GM23248 (cell line): ENCODE results near the gene GTF2F2. TPM values are rescaled to one million over a fixed set of nuclear protein-coding genes. Genes with fewer than 3 reads are reported as not detected.

Experiments
- DNase-seq: peaks from one replicate; pipeline ENCODE4 v3.0.0-alpha.2; 2015
- H2AFZ ChIP-seq: fragments of 200-600 bp; sonication (generic); 2 replicates; pipeline ENCODE4 v1.6.1; 2016; ENCODE audit warnings: antibody characterized with exemption
- H3F3A ChIP-seq: fragments of 200-600 bp; sonication (generic); 2 replicates; pipeline ENCODE4 v1.6.1; 2016; ENCODE audit warnings: mild to moderate bottlenecking, antibody characterized with exemption, mixed run types; ENCODE audit not compliant: insufficient read depth
- H3K27ac ChIP-seq: fragments of 200-600 bp; sonication (generic); 2 replicates; pipeline ENCODE4 v1.5.1; 2016; ENCODE audit warnings: mild to moderate bottlenecking
- H3K27me3 ChIP-seq: fragments of 200-600 bp; sonication (generic); replicated peaks from 2 replicates; pipeline ENCODE4 v1.6.1; 2016; ENCODE audit warnings: mild to moderate bottlenecking; ENCODE audit not compliant: insufficient read depth
- H3K36me3 ChIP-seq: fragments of 200-600 bp; sonication (generic); 2 replicates; pipeline ENCODE4 v1.6.1; 2016; ENCODE audit warnings: low read depth, mild to moderate bottlenecking
- H3K4me1 ChIP-seq: fragments of 200-600 bp; sonication (generic); 2 replicates; pipeline ENCODE4 v1.6.1; 2016; ENCODE audit warnings: mild to moderate bottlenecking; ENCODE audit not compliant: insufficient read depth
- H3K4me2 ChIP-seq: fragments of 200-600 bp; sonication (generic); one replicate; pipeline ENCODE4 v1.6.1; 2016; ENCODE audit warnings: mild to moderate bottlenecking; ENCODE audit not compliant: unreplicated experiment
- H3K4me3 ChIP-seq: fragments of 200-600 bp; sonication (generic); 2 replicates; pipeline ENCODE4 v1.5.1; 2016; ENCODE audit warnings: mild to moderate bottlenecking
- H3K79me2 ChIP-seq: fragments of 200-600 bp; sonication (generic); 2 replicates; pipeline ENCODE4 v1.6.1; 2016; ENCODE audit warnings: mild to moderate bottlenecking; ENCODE audit not compliant: insufficient read depth
- H3K9ac ChIP-seq: fragments of 200-600 bp; sonication (generic); 2 replicates; pipeline ENCODE4 v1.6.1; 2016; ENCODE audit warnings: mild to moderate bottlenecking
- H3K9me2 ChIP-seq: fragments of 200-600 bp; sonication (generic); 2 replicates; pipeline ENCODE4 v1.6.1; 2016; ENCODE audit warnings: mixed run types, mild to moderate bottlenecking, moderate library complexity; ENCODE audit not compliant: insufficient read depth
- H3K9me3 ChIP-seq: fragments of 200-600 bp; sonication (generic); one replicate; pipeline ENCODE4 v1.6.1; 2017; ENCODE audit warnings: low read depth
- H4K20me1 ChIP-seq: fragments of 200-600 bp; sonication (generic); 2 replicates; pipeline ENCODE4 v1.6.0; 2016; ENCODE audit not compliant: insufficient read depth
- EZH2 ChIP-seq: fragments of 200-600 bp; sonication (generic); IDR thresholded peaks from 2 replicates; pipeline ENCODE4 v1.6.1; 2018; ENCODE audit warnings: antibody characterized with exemption, mild to moderate bottlenecking; ENCODE audit not compliant: insufficient read depth, poor library complexity, severe bottlenecking
- EZH2phosphoT487 ChIP-seq: fragments of 200-600 bp; sonication (generic); IDR thresholded peaks from 2 replicates; pipeline ENCODE4 v1.6.1; 2018; ENCODE audit warnings: antibody characterized with exemption, moderate library complexity, mild to moderate bottlenecking, low read depth; ENCODE audit not compliant: insufficient read depth
- WGBS, 2 experiments: methylation state at CpG; one replicate each; pipeline ENCODE4 v1.1.6; 2015 to 2017; ENCODE audit warnings: low lambda C conversion rate in 2 of 2, low coverage in 1 of 2; ENCODE audit errors: missing lambda C conversion rate in 2 of 2; 5-methylcytosine and 5-hydroxymethylcytosine counted together
- in situ Hi-C: fragments of 300-500 bp; cut with MboI; formaldehyde crosslinking; loops from 2 replicates; pipeline ENCODE4 v1.15.0; 2020
- polyA plus RNA-seq: library from polyadenylated mRNA; unstranded; fragments of >200 nt; fragmentation: Nextera tagmentation; extraction: Ambion mirVana; gene quantifications from 2 replicates; pipeline ENCODE4 v1.2.1, GENCODE V29; 2016
- total RNA-seq: library from RNA; depleted of rRNA; stranded (reverse); fragments of >200 nt; shearing (Covaris generic); gene quantifications from 2 replicates; pipeline ENCODE4 v1.2.3, GENCODE V29; 2014

GTF2F2 gene
- total and polyA plus RNA-seq, 2 experiments from 2014 or later = 23.7 to 27.6 TPM

- no peak overlapping the region for H3K4me3 ChIP-seq
- no peak for DNase-seq
- TF ChIP-seq EZH2 (no peak), EZH2phosphoT487 (no peak)
Observed at GRCh38 chr13:45215392-45216077, 95.2 kb downstream of the GTF2F2 start.

GRCh38 chr13:45216193-45216592 is 95.9 kb downstream of the GTF2F2 start:
- peaks cover 40% of the 10 kb centered on the region for H3K4me1 ChIP-seq
- no peaks in the 10 kb centered on the region for H3K9me3 ChIP-seq
- no peak for DNase-seq
- H3K9me2 ChIP-seq = no peaks in the 10 kb centered on the region
- H2AFZ ChIP-seq = no peak overlapping the region
- H3K9ac ChIP-seq = no peak overlapping the region
- WGBS, 2 experiments = 87 to 90% methylated on average over 4 of the region's 4 CpGs
- H4K20me1 ChIP-seq = no peaks in the 10 kb centered on the region
- H3K79me2 ChIP-seq = peaks cover 4% of the 10 kb centered on the region
- H3K4me2 ChIP-seq = no peak overlapping the region
- H3K27ac ChIP-seq = no peak overlapping the region
- no peaks in the 10 kb centered on the region for H3K36me3 ChIP-seq
- H3K27me3 ChIP-seq = no peaks in the 10 kb centered on the region
- in situ Hi-C loops = no loop called here
- H3F3A ChIP-seq = peaks cover 21% of the 10 kb centered on the region
- H3K4me3 ChIP-seq = no peak overlapping the region
- no peak for TF ChIP-seq EZH2phosphoT487
- TF ChIP-seq EZH2 = no peak

More at GRCh38 chr13:45215392-45216077, 95.2 kb downstream of the GTF2F2 start:
- Histone ChIP-seq H4K20me1 (no peaks in the 10 kb centered on the region), H3F3A (peaks cover 21% of the 10 kb centered on the region), H3K4me1 (peaks cover 38% of the 10 kb centered on the region), H3K9me3 (no peaks in the 10 kb centered on the region), H3K9ac (no peak overlapping the region), H3K9me2 (no peaks in the 10 kb centered on the region), H3K27ac (no peak overlapping the region), H3K4me2 (no peak overlapping the region), H2AFZ (no peak overlapping the region), H3K79me2 (peaks cover 4% of the 10 kb centered on the region; the same call in 1 of the 2 replicates), H3K36me3 (no peaks in the 10 kb centered on the region), H3K27me3 (no peaks in the 10 kb centered on the region)
- in situ Hi-C loops = no loop called here
- 94 to 95% methylated on average over 9 of the region's 9 CpGs for WGBS, 2 experiments

GRCh38 chr13:45218689-45219088 is 98.4 kb downstream of the GTF2F2 start:
- H4K20me1 ChIP-seq = no peaks in the 10 kb centered on the region
- no peak for DNase-seq
- in situ Hi-C loops = no loop called here
- 93 to 96% methylated on average over 1 of the region's 1 CpG for WGBS, 2 experiments
- H3K27ac ChIP-seq = peak overlapping the region; percentile 47; the same call in 1 of the 2 replicates
- H3K36me3 ChIP-seq = no peaks in the 10 kb centered on the region
- peaks cover 9% of the 10 kb centered on the region for H3K79me2 ChIP-seq
- no peak overlapping the region for H3K9ac ChIP-seq
- H3K4me1 ChIP-seq = peaks cover 55% of the 10 kb centered on the region
- H2AFZ ChIP-seq = no peak overlapping the region
- no peaks in the 10 kb centered on the region for H3K9me3 ChIP-seq
- H3F3A ChIP-seq = peaks cover 25% of the 10 kb centered on the region
- H3K9me2 ChIP-seq = no peaks in the 10 kb centered on the region
- no peak for TF ChIP-seq EZH2phosphoT487
- TF ChIP-seq EZH2 = no peak
- no peak overlapping the region for H3K4me3 ChIP-seq
- peak overlapping the region; percentile 53 for H3K4me2 ChIP-seq
- no peaks in the 10 kb centered on the region for H3K27me3 ChIP-seq

- Histone ChIP-seq H3K27ac (peak overlapping the region; percentile 47), H3K4me2 (peak overlapping the region; percentile 53), H3F3A (peaks cover 32% of the 10 kb centered on the region)
Observed at GRCh38 chr13:45219123-45219891, 99.0 kb downstream of the GTF2F2 start.

More at GRCh38 chr13:45219123-45219891, 99.0 kb downstream of the GTF2F2 start:
- Histone ChIP-seq H3K27me3 (no peaks in the 10 kb centered on the region), H3K4me3 (peak overlapping the region; percentile 19), H3K4me1 (peaks cover 61% of the 10 kb centered on the region), H3K79me2 (peaks cover 9% of the 10 kb centered on the region), H3K9ac (no peak overlapping the region), H4K20me1 (no peaks in the 10 kb centered on the region), H3K9me2 (no peaks in the 10 kb centered on the region), H3K36me3 (no peaks in the 10 kb centered on the region), H2AFZ (no peak overlapping the region), H3K9me3 (no peaks in the 10 kb centered on the region)
- 81 to 86% methylated on average over 5 of the region's 5 CpGs for WGBS, 2 experiments
- peak; percentile 20 for DNase-seq
- in situ Hi-C loops = no loop called here
- TF ChIP-seq EZH2phosphoT487 = no peak
- TF ChIP-seq EZH2 = no peak
